GM23338 (cell line): Measurements from ENCODE around the gene TSPEAR. TPM values are rescaled to one million over a fixed set of nuclear protein-coding genes. Genes with fewer than 3 reads are reported as not detected.

Experiments
- ATAC-seq: fragments of 200-7000 bp; cut with Tn5 transposase; 3 replicates; pipeline ENCODE4 v1.9.1; 2020
- DNase-seq: peaks from one replicate; pipeline ENCODE4 v3.0.0-alpha.2; 2015; ENCODE audit warnings: low spot score
- H2AFZ ChIP-seq: fragments of 200-600 bp; sonication (generic); 2 replicates; pipeline ENCODE4 v1.8.0; 2016; ENCODE audit warnings: antibody characterized with exemption, mild to moderate bottlenecking, moderate library complexity
- H3F3A ChIP-seq: fragments of 200-600 bp; sonication (generic); replicated peaks from 2 replicates; pipeline ENCODE4 v1.8.0; 2017; ENCODE audit warnings: antibody characterized with exemption, mixed run types, low read depth
- H3K27ac ChIP-seq: fragments of 200-600 bp; sonication (generic); 2 replicates; pipeline ENCODE4 v1.6.1; 2016; ENCODE audit warnings: low read depth
- H3K27me3 ChIP-seq: fragments of 200-600 bp; sonication (generic); 2 replicates; pipeline ENCODE4 v1.8.0; 2016; ENCODE audit warnings: mild to moderate bottlenecking, mixed run types, moderate library complexity; ENCODE audit not compliant: insufficient read depth
- H3K36me3 ChIP-seq: fragments of 200-600 bp; sonication (generic); 2 replicates; pipeline ENCODE4 v1.8.0; 2016; ENCODE audit warnings: mild to moderate bottlenecking; ENCODE audit not compliant: insufficient read depth
- H3K4me1 ChIP-seq: fragments of 200-600 bp; sonication (generic); 2 replicates; pipeline ENCODE4 v1.8.0; 2016; ENCODE audit warnings: mild to moderate bottlenecking, moderate library complexity; ENCODE audit not compliant: insufficient read depth
- H3K4me2 ChIP-seq: fragments of 200-600 bp; sonication (generic); 2 replicates; pipeline ENCODE4 v1.7.1; 2017; ENCODE audit warnings: mixed run types
- H3K4me3 ChIP-seq: fragments of 200-600 bp; sonication (generic); 2 replicates; pipeline ENCODE4 v1.6.1; 2016; ENCODE audit warnings: mixed run types
- H3K79me2 ChIP-seq: fragments of 200-600 bp; sonication (generic); replicated peaks from 2 replicates; pipeline ENCODE4 v1.8.0; 2017; ENCODE audit warnings: mild to moderate bottlenecking; ENCODE audit not compliant: insufficient read depth
- H3K9me2 ChIP-seq: fragments of 200-600 bp; sonication (generic); 2 replicates; pipeline ENCODE4 v1.8.0; 2017; ENCODE audit not compliant: insufficient read depth
- H4K20me1 ChIP-seq: fragments of 200-600 bp; sonication (generic); replicated peaks from 2 replicates; pipeline ENCODE4 v1.8.0; 2017; ENCODE audit warnings: mild to moderate bottlenecking; ENCODE audit not compliant: insufficient read depth
- H3K27ac Mint-ChIP-seq: 2 replicates; pipeline ENCODE4 v1.8.0; 2020; ENCODE audit warnings: inconsistent platforms, mild to moderate bottlenecking, moderate library complexity, mixed read lengths
- H3K27me3 Mint-ChIP-seq: 3 replicates; pipeline ENCODE4 v1.8.0; 2022; ENCODE audit warnings: low read depth, mild to moderate bottlenecking, moderate library complexity, mixed read lengths, inconsistent platforms; ENCODE audit not compliant: insufficient read depth, poor library complexity
- H3K36me3 Mint-ChIP-seq: 3 replicates; pipeline ENCODE4 v1.8.0; 2021; ENCODE audit warnings: low read depth, mild to moderate bottlenecking, inconsistent platforms, moderate library complexity, mixed read lengths
- H3K4me1 Mint-ChIP-seq: 3 replicates; pipeline ENCODE4 v1.8.0; 2020; ENCODE audit warnings: mild to moderate bottlenecking, inconsistent platforms, mixed read lengths
- H3K4me3 Mint-ChIP-seq: 3 replicates; pipeline ENCODE4 v1.8.0; 2021; ENCODE audit warnings: moderate library complexity, mild to moderate bottlenecking, inconsistent platforms, mixed read lengths
- H3K9me3 Mint-ChIP-seq: 3 replicates; pipeline ENCODE4 v1.8.0; 2020; ENCODE audit warnings: moderate library complexity, mild to moderate bottlenecking, inconsistent platforms, mixed read lengths
- CREB1 ChIP-seq: fragments of 250-450 bp; sonication (Bioruptor Pico); IDR thresholded peaks from 2 replicates; pipeline ENCODE4 v1.5.0; 2020; ENCODE audit warnings: low read depth, mild to moderate bottlenecking, moderate library complexity
- EZH2 ChIP-seq: fragments of 200-600 bp; sonication (generic); IDR thresholded peaks from one replicate; pipeline ENCODE4 v1.8.0; 2017; ENCODE audit warnings: antibody characterized with exemption, mild to moderate bottlenecking, low read depth; ENCODE audit not compliant: unreplicated experiment
- EZH2phosphoT487 ChIP-seq: fragments of 200-600 bp; sonication (generic); IDR thresholded peaks from one replicate; pipeline ENCODE4 v1.8.1; 2018; ENCODE audit warnings: antibody characterized with exemption; ENCODE audit not compliant: unreplicated experiment
- JUNB ChIP-seq: IDR thresholded peaks from one replicate; pipeline ENCODE4 v1.6.1; 2016; ENCODE audit warnings: antibody characterized with exemption; ENCODE audit not compliant: unreplicated experiment
- NANOG ChIP-seq: IDR thresholded peaks from 2 replicates; pipeline ENCODE4 v1.6.1; 2016; ENCODE audit warnings: antibody characterized with exemption, borderline replicate concordance
- POLR2AphosphoS5 ChIP-seq: IDR thresholded peaks from 2 replicates; pipeline ENCODE4 v1.6.1; 2016; ENCODE audit warnings: antibody characterized with exemption, low read depth
- STAT1 ChIP-seq: IDR thresholded peaks from one replicate; pipeline ENCODE4 v1.6.1; 2016; ENCODE audit warnings: antibody characterized with exemption; ENCODE audit not compliant: unreplicated experiment
- ZNF114 ChIP-seq: fragments of 250-450 bp; sonication (Bioruptor Pico); IDR thresholded peaks from 2 replicates; pipeline ENCODE4 v1.5.0; 2020; ENCODE audit warnings: mild to moderate bottlenecking, moderate library complexity
- ZNF331 ChIP-seq: fragments of 250-450 bp; sonication (Bioruptor Pico); IDR thresholded peaks from 2 replicates; pipeline ENCODE4 v1.5.0; 2020; ENCODE audit warnings: low read depth, mild to moderate bottlenecking, moderate library complexity
- ZNF462 ChIP-seq: fragments of 250-450 bp; sonication (Bioruptor Pico); IDR thresholded peaks from 2 replicates; pipeline ENCODE4 v1.5.0; 2020; ENCODE audit warnings: mild to moderate bottlenecking, moderate library complexity
- polyA plus RNA-seq: library from polyadenylated mRNA; unstranded; fragments of >200 nt; fragmentation: Nextera tagmentation; extraction: Ambion mirVana; gene quantifications from 2 replicates; pipeline ENCODE4 v1.2.1, GENCODE V29; 2016
- total RNA-seq: library from RNA; depleted of rRNA; stranded (reverse); fragments of >200 nt; shearing (Covaris generic); gene quantifications from 2 replicates; pipeline ENCODE4 v1.2.3, GENCODE V29; 2014
- TF ChIP-seq, protein P1 (sequence below), 2 experiments: fragments of 200-600 bp in 1 of 2; sonication (generic) in 1 of 2; conservative IDR thresholded peaks; 2 replicates each; pipeline versions ENCODE4 v1.5.1 to v1.6.1; 2016 to 2017; ENCODE audit warnings: antibody characterized with exemption in 2 of 2, low read depth in 2 of 2, mild to moderate bottlenecking in 2 of 2, moderate library complexity in 1 of 2
- TF ChIP-seq, protein P2 (sequence below): IDR thresholded peaks from one replicate; pipeline ENCODE4 v1.6.1; 2018; ENCODE audit warnings: antibody characterized with exemption; ENCODE audit not compliant: unreplicated experiment
- TF ChIP-seq, protein P3 (sequence below): IDR thresholded peaks from 2 replicates; pipeline ENCODE4 v1.6.1; 2016; ENCODE audit warnings: antibody characterized with exemption

TSPEAR gene
- total and polyA plus RNA-seq, 2 experiments from 2014 or later = 0.35 to 0.92 TPM

DNA sequence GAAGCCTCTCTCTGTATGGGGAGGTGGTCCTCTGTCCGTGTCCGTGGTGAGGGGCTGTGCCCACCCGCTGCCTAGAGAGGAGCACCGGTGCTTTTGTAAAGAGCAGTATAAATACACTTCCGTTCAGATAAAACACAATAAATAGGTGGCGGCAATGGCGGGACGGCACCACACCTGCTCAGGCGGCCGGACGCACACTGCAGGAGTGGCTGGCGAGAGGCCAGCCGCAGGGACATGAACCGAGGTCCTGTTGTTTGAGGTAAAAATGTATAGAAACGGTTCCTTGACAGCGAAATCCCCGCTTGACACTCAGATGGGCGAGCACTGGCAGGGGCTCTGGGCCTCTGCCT, 212.2 kb downstream of the TSPEAR start:
- Mint-ChIP-seq H3K36me3 (peaks cover 11% of the 10 kb centered on the region), H3K27me3 (peaks cover 8% of the 10 kb centered on the region), H3K9me3 (peaks cover 10% of the 10 kb centered on the region), H3K4me1 (peaks cover 24% of the 10 kb centered on the region), H3K27ac (no peak overlapping the region), H3K4me3 (no peak overlapping the region)
- Histone ChIP-seq H3K27ac (no peak overlapping the region), H3K79me2 (no peaks in the 10 kb centered on the region), H3K4me1 (peaks cover 6% of the 10 kb centered on the region; the same call in 1 of the 2 replicates), H3K36me3 (no peaks in the 10 kb centered on the region), H4K20me1 (peaks cover 5% of the 10 kb centered on the region; the same call in 1 of the 2 replicates), H3F3A (no peaks in the 10 kb centered on the region), H3K9me2 (no peaks in the 10 kb centered on the region), H3K4me3 (no peak overlapping the region), H3K4me2 (no peak overlapping the region), H3K27me3 (no peaks in the 10 kb centered on the region), H2AFZ (no peak overlapping the region)
- ATAC-seq = no peak
- DNase-seq = no peak
- TF ChIP-seq JUNB (no peak), STAT1 (no peak), CREB1 (no peak), NANOG (no peak), EZH2phosphoT487 (no peak), EZH2 (no peak), ZNF114 (CRISPR knock-in tag) (no peak), POLR2AphosphoS5 (no peak), ZNF462 (CRISPR knock-in tag) (no peak), ZNF331 (no peak)
- TF ChIP-seq, protein P1, sequence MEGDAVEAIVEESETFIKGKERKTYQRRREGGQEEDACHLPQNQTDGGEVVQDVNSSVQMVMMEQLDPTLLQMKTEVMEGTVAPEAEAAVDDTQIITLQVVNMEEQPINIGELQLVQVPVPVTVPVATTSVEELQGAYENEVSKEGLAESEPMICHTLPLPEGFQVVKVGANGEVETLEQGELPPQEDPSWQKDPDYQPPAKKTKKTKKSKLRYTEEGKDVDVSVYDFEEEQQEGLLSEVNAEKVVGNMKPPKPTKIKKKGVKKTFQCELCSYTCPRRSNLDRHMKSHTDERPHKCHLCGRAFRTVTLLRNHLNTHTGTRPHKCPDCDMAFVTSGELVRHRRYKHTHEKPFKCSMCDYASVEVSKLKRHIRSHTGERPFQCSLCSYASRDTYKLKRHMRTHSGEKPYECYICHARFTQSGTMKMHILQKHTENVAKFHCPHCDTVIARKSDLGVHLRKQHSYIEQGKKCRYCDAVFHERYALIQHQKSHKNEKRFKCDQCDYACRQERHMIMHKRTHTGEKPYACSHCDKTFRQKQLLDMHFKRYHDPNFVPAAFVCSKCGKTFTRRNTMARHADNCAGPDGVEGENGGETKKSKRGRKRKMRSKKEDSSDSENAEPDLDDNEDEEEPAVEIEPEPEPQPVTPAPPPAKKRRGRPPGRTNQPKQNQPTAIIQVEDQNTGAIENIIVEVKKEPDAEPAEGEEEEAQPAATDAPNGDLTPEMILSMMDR (conservative IDR thresholded peaks at IDR 0.05; ENCODE audit: low read depth in 2 of 2) = no peak
- TF ChIP-seq, protein P2, sequence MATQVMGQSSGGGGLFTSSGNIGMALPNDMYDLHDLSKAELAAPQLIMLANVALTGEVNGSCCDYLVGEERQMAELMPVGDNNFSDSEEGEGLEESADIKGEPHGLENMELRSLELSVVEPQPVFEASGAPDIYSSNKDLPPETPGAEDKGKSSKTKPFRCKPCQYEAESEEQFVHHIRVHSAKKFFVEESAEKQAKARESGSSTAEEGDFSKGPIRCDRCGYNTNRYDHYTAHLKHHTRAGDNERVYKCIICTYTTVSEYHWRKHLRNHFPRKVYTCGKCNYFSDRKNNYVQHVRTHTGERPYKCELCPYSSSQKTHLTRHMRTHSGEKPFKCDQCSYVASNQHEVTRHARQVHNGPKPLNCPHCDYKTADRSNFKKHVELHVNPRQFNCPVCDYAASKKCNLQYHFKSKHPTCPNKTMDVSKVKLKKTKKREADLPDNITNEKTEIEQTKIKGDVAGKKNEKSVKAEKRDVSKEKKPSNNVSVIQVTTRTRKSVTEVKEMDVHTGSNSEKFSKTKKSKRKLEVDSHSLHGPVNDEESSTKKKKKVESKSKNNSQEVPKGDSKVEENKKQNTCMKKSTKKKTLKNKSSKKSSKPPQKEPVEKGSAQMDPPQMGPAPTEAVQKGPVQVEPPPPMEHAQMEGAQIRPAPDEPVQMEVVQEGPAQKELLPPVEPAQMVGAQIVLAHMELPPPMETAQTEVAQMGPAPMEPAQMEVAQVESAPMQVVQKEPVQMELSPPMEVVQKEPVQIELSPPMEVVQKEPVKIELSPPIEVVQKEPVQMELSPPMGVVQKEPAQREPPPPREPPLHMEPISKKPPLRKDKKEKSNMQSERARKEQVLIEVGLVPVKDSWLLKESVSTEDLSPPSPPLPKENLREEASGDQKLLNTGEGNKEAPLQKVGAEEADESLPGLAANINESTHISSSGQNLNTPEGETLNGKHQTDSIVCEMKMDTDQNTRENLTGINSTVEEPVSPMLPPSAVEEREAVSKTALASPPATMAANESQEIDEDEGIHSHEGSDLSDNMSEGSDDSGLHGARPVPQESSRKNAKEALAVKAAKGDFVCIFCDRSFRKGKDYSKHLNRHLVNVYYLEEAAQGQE = no peak
- TF ChIP-seq, protein P3, sequence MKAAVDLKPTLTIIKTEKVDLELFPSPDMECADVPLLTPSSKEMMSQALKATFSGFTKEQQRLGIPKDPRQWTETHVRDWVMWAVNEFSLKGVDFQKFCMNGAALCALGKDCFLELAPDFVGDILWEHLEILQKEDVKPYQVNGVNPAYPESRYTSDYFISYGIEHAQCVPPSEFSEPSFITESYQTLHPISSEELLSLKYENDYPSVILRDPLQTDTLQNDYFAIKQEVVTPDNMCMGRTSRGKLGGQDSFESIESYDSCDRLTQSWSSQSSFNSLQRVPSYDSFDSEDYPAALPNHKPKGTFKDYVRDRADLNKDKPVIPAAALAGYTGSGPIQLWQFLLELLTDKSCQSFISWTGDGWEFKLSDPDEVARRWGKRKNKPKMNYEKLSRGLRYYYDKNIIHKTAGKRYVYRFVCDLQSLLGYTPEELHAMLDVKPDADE = no peak
